Nephron (organoid): ENCODE measurements around the gene EMID1.
A peak's percentile ranks its signal among the peaks of the same experiment; 100 is the strongest.

Experiments
- H3K27ac Mint-ChIP-seq, 3 experiments: 2 replicates each; pipeline ENCODE4 v1.8.0; 2020; ENCODE audit warnings: mixed read lengths in 3 of 3, mild to moderate bottlenecking in 2 of 3, moderate library complexity in 1 of 3
- H3K27me3 Mint-ChIP-seq: 2 replicates; pipeline ENCODE4 v1.8.0; 2021; ENCODE audit warnings: low read depth, mild to moderate bottlenecking, moderate library complexity, mixed read lengths
- H3K36me3 Mint-ChIP-seq: 2 replicates; pipeline ENCODE4 v1.8.0; 2020; ENCODE audit warnings: low read depth, mixed read lengths
- H3K4me1 Mint-ChIP-seq: 2 replicates; pipeline ENCODE4 v1.8.0; 2020; ENCODE audit warnings: mixed read lengths
- H3K4me3 Mint-ChIP-seq, 3 experiments: 2 replicates each; pipeline ENCODE4 v1.8.0; 2020; ENCODE audit warnings: mild to moderate bottlenecking in 3 of 3, mixed read lengths in 3 of 3, moderate library complexity in 2 of 3
- H3K9me3 Mint-ChIP-seq: 2 replicates; pipeline ENCODE4 v1.8.0; 2020; ENCODE audit warnings: mixed read lengths
- CTCF ChIP-seq, 3 experiments: fragments of 200-600 bp; sonication (generic); IDR thresholded peaks; one replicate each; pipeline ENCODE4 v1.5.0; 2021; ENCODE audit warnings: antibody characterized with exemption in 3 of 3; ENCODE audit not compliant: unreplicated experiment in 3 of 3

EMID1 gene

GRCh38 chr22:29257751-29258181 lies 52.1 kb downstream of the EMID1 start:
- Mint-ChIP-seq H3K9me3 (no peaks in the 10 kb centered on the region), H3K27ac (no peak overlapping the region), H3K27me3 (no peaks in the 10 kb centered on the region), H3K4me3 (no peak overlapping the region), H3K36me3 (peaks cover 3% of the 10 kb centered on the region), H3K4me1 (no peaks in the 10 kb centered on the region)
- TF ChIP-seq CTCF (IDR thresholded peaks at IDR 0.05; ENCODE audit: unreplicated experiment in 3 of 3), result no peak

- no peaks in the 10 kb centered on the region for H3K4me1 Mint-ChIP-seq
- no peak overlapping the region for H3K27ac Mint-ChIP-seq
- H3K4me3 Mint-ChIP-seq, result no peak overlapping the region
- no peaks in the 10 kb centered on the region for H3K27me3 Mint-ChIP-seq
- TF ChIP-seq CTCF (IDR thresholded peaks at IDR 0.05; ENCODE audit: unreplicated experiment in 3 of 3), result no peak
- H3K36me3 Mint-ChIP-seq, result peaks cover 3% of the 10 kb centered on the region
- H3K9me3 Mint-ChIP-seq, result no peaks in the 10 kb centered on the region
Measured at GRCh38 chr22:29258407-29259252, 52.9 kb downstream of the EMID1 start.

GRCh38 chr22:29259253-29259899 lies 53.7 kb downstream of the EMID1 start:
- peak in 1 of 3 experiments; percentile 11 for TF ChIP-seq CTCF (IDR thresholded peaks at IDR 0.05; ENCODE audit: unreplicated experiment in 3 of 3)
- H3K4me1 Mint-ChIP-seq, result no peaks in the 10 kb centered on the region
- no peak overlapping the region for H3K4me3 Mint-ChIP-seq
- H3K36me3 Mint-ChIP-seq, result peaks cover 3% of the 10 kb centered on the region
- H3K27me3 Mint-ChIP-seq, result no peaks in the 10 kb centered on the region
- H3K9me3 Mint-ChIP-seq, result no peaks in the 10 kb centered on the region
- no peak overlapping the region for H3K27ac Mint-ChIP-seq

- no peaks in the 10 kb centered on the region for H3K4me1 Mint-ChIP-seq
Measured at GRCh38 chr22:29260031-29260560, 54.4 kb downstream of the EMID1 start.

GRCh38 chr22:29260601-29261315 lies 55.1 kb downstream of the EMID1 start:
- Mint-ChIP-seq H3K4me3 (no peak overlapping the region), H3K4me1 (no peaks in the 10 kb centered on the region), H3K27ac (no peak overlapping the region), H3K9me3 (no peaks in the 10 kb centered on the region), H3K36me3 (no peaks in the 10 kb centered on the region), H3K27me3 (no peaks in the 10 kb centered on the region)
- no peak for TF ChIP-seq CTCF (IDR thresholded peaks at IDR 0.05; ENCODE audit: unreplicated experiment in 3 of 3)

More at GRCh38 chr22:29260031-29260560, 54.4 kb downstream of the EMID1 start:
- Mint-ChIP-seq H3K27me3 (no peaks in the 10 kb centered on the region), H3K4me3 (no peak overlapping the region), H3K9me3 (no peaks in the 10 kb centered on the region), H3K27ac (no peak overlapping the region), H3K36me3 (peaks cover 3% of the 10 kb centered on the region)
- TF ChIP-seq CTCF (IDR thresholded peaks at IDR 0.05; ENCODE audit: unreplicated experiment in 3 of 3), result no peak
